Measurements from ENCODE around the gene OCRL. TPM values are rescaled to one million over a fixed set of nuclear protein-coding genes. Genes with fewer than 3 reads are reported as not detected.

OCRL gene
- total RNA-seq, 1 experiment from 2014 or later: 53.7 TPM

GRCh38 chrX:129549124-129549523, 9.1 kb downstream of the OCRL start:
- no TSS peak for BruUV-seq (replicated peaks)
- Histone ChIP-seq H3K36me3 (ENCODE audit: control insufficient read depth, insufficient read depth, low read length) (peaks cover 18% of the 10 kb centered on the region), H3K27me3 (ENCODE audit: control insufficient read depth, insufficient read depth, low read length) (no peaks in the 10 kb centered on the region), H3K27ac (ENCODE audit: low read length) (no peak overlapping the region), H3K4me3 (ENCODE audit: low read depth in 2 of 2, low read length in 2 of 2) (no peak overlapping the region), H3K4me1 (ENCODE audit: control insufficient read depth, insufficient read depth, low read length) (no peaks in the 10 kb centered on the region), H3K9me3 (ENCODE audit: control insufficient read depth, insufficient read depth, low read depth, low read length) (no peaks in the 10 kb centered on the region)
- TF ChIP-seq TCF7L2 (IDR thresholded peaks at IDR 0.05; ENCODE audit: low read depth, low read length) (no peak), SIN3A (IDR thresholded peaks at IDR 0.05; ENCODE audit: borderline replicate concordance, insufficient read depth, low read depth, low read length) (no peak), CTCF (IDR thresholded peaks at IDR 0.05) (no peak), POLR2AphosphoS5 (IDR thresholded peaks at IDR 0.05; ENCODE audit: low read depth, low read length) (no peak)
- TF ChIP-seq, protein P1, sequence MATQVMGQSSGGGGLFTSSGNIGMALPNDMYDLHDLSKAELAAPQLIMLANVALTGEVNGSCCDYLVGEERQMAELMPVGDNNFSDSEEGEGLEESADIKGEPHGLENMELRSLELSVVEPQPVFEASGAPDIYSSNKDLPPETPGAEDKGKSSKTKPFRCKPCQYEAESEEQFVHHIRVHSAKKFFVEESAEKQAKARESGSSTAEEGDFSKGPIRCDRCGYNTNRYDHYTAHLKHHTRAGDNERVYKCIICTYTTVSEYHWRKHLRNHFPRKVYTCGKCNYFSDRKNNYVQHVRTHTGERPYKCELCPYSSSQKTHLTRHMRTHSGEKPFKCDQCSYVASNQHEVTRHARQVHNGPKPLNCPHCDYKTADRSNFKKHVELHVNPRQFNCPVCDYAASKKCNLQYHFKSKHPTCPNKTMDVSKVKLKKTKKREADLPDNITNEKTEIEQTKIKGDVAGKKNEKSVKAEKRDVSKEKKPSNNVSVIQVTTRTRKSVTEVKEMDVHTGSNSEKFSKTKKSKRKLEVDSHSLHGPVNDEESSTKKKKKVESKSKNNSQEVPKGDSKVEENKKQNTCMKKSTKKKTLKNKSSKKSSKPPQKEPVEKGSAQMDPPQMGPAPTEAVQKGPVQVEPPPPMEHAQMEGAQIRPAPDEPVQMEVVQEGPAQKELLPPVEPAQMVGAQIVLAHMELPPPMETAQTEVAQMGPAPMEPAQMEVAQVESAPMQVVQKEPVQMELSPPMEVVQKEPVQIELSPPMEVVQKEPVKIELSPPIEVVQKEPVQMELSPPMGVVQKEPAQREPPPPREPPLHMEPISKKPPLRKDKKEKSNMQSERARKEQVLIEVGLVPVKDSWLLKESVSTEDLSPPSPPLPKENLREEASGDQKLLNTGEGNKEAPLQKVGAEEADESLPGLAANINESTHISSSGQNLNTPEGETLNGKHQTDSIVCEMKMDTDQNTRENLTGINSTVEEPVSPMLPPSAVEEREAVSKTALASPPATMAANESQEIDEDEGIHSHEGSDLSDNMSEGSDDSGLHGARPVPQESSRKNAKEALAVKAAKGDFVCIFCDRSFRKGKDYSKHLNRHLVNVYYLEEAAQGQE (IDR thresholded peaks at IDR 0.05; ENCODE audit: insufficient read depth in 1 of 2, low read depth in 2 of 2, low read length in 1 of 2): no peak
- in situ Hi-C loops (cut with HindIII; ENCODE audit: low pct_unique_long_range_greater_than_20kb, low sequenced_read_pairs): no loop called here
- ATAC-seq (no peak), DNase-seq (ENCODE audit: low read depth, low spot score) (no peak)
- POLR2A ChIA-PET: no interaction called here
- intact Hi-C loops (cut with micrococcal nuclease; ENCODE audit: unreplicated experiment): no loop called here
- CTCF ChIA-PET: no interaction called here

- no peaks in the 10 kb centered on the region for H3K4me1 ChIP-seq (ENCODE audit: control insufficient read depth, insufficient read depth, low read length)
Observed at GRCh38 chrX:129553619-129554288, 13.7 kb downstream of the OCRL start.

More at GRCh38 chrX:129553619-129554288, 13.7 kb downstream of the OCRL start:
- Histone ChIP-seq H3K36me3 (ENCODE audit: control insufficient read depth, insufficient read depth, low read length) (peaks cover 24% of the 10 kb centered on the region), H3K9me3 (ENCODE audit: control insufficient read depth, insufficient read depth, low read depth, low read length) (no peaks in the 10 kb centered on the region), H3K27ac (ENCODE audit: low read length) (no peak overlapping the region), H3K27me3 (ENCODE audit: control insufficient read depth, insufficient read depth, low read length) (no peaks in the 10 kb centered on the region), H3K4me3 (ENCODE audit: low read depth in 2 of 2, low read length in 2 of 2) (no peak overlapping the region)
- no peak for ATAC-seq
- TF ChIP-seq TCF7L2 (IDR thresholded peaks at IDR 0.05; ENCODE audit: low read depth, low read length) (no peak), CTCF (IDR thresholded peaks at IDR 0.05) (no peak), POLR2AphosphoS5 (IDR thresholded peaks at IDR 0.05; ENCODE audit: low read depth, low read length) (no peak), SIN3A (IDR thresholded peaks at IDR 0.05; ENCODE audit: borderline replicate concordance, insufficient read depth, low read depth, low read length) (no peak)
- TF ChIP-seq, protein P1 (IDR thresholded peaks at IDR 0.05; ENCODE audit: insufficient read depth in 1 of 2, low read depth in 2 of 2, low read length in 1 of 2): no peak
- in situ Hi-C loops (cut with HindIII; ENCODE audit: low pct_unique_long_range_greater_than_20kb, low sequenced_read_pairs) (no loop called here), intact Hi-C loops (cut with micrococcal nuclease; ENCODE audit: unreplicated experiment) (no loop called here)
- TSS peak; percentile 39 for BruUV-seq (replicated peaks)
- POLR2A ChIA-PET: no interaction called here
- DNase-seq (ENCODE audit: low read depth, low spot score): no peak
- CTCF ChIA-PET: no interaction called here

Measured in Panc1 (cell line).